Karpas-422 (cell line): ENCODE measurements around the gene DCTPP1. TPM values are rescaled to one million over a fixed set of nuclear protein-coding genes. Genes with fewer than 3 reads are reported as not detected.

Experiments
- DNase-seq: peaks from one replicate; pipeline ENCODE4 v3.0.0-alpha.2; 2015
- H2AFZ ChIP-seq: fragments of 200-600 bp; sonication (generic); 2 replicates; pipeline ENCODE4 v1.6.1; 2014; ENCODE audit warnings: antibody characterized with exemption, low read length, mixed read lengths
- H3K27ac ChIP-seq: fragments of 200-600 bp; sonication (generic); 2 replicates; pipeline ENCODE4 v1.5.1; 2014; ENCODE audit warnings: mild to moderate bottlenecking, low read length, moderate library complexity
- H3K27me3 ChIP-seq: fragments of 200-600 bp; sonication (generic); 2 replicates; pipeline ENCODE4 v1.6.1; 2014; ENCODE audit warnings: low read length, mixed read lengths
- H3K36me3 ChIP-seq: fragments of 200-600 bp; sonication (generic); 2 replicates; pipeline ENCODE4 v1.6.1; 2014; ENCODE audit warnings: low read length, mixed read lengths; ENCODE audit not compliant: insufficient read depth
- H3K4me1 ChIP-seq: fragments of 200-600 bp; sonication (generic); 2 replicates; pipeline ENCODE4 v1.6.1; 2014; ENCODE audit warnings: mild to moderate bottlenecking, low read length, mixed read lengths
- H3K4me2 ChIP-seq: fragments of 200-600 bp; sonication (generic); 2 replicates; pipeline ENCODE4 v1.6.1; 2014; ENCODE audit warnings: low read length, low read depth, mild to moderate bottlenecking; ENCODE audit not compliant: poor library complexity, severe bottlenecking
- H3K4me3 ChIP-seq: fragments of 200-600 bp; sonication (generic); 2 replicates; pipeline ENCODE4 v1.5.1; 2014; ENCODE audit warnings: mild to moderate bottlenecking, antibody characterized with exemption, low read length, mixed read lengths
- H3K79me2 ChIP-seq: fragments of 200-600 bp; sonication (generic); 2 replicates; pipeline ENCODE4 v1.6.1; 2014; ENCODE audit warnings: mild to moderate bottlenecking, low read length, mixed read lengths
- H3K9ac ChIP-seq: fragments of 200-600 bp; sonication (generic); 2 replicates; pipeline ENCODE4 v1.6.0; 2014; ENCODE audit warnings: low read length
- H3K9me2 ChIP-seq: fragments of 200-600 bp; sonication (generic), shearing (Covaris generic); replicated peaks from 2 replicates; pipeline ENCODE4 v1.6.0; 2014; ENCODE audit warnings: mild to moderate bottlenecking, low read length, moderate library complexity; ENCODE audit not compliant: insufficient read depth
- H3K9me3 ChIP-seq: fragments of 300-700, 200-600 bp; sonication (generic); 2 replicates; pipeline ENCODE4 v1.6.1; 2014; ENCODE audit warnings: low read length, mixed read lengths
- H4K20me1 ChIP-seq: fragments of 200-600 bp; sonication (generic); 2 replicates; pipeline ENCODE4 v1.6.1; 2014; ENCODE audit warnings: mild to moderate bottlenecking, antibody characterized with exemption, low read length, low read depth; ENCODE audit not compliant: insufficient read depth
- total RNA-seq: library from RNA; depleted of rRNA; stranded (reverse); fragments of >200 nt; shearing (Covaris generic); gene quantifications from 2 replicates; pipeline ENCODE4 v1.2.3, GENCODE V29; 2014; ENCODE audit warnings: low replicate concordance

Gene DCTPP1
- total RNA-seq, 1 experiment from 2014 or later = 31.3 TPM

GRCh38 chr16:30413112-30413806, 16.6 kb downstream of the DCTPP1 start:
- Histone ChIP-seq H3K9me2 (no peaks in the 10 kb centered on the region), H3K27ac (peak overlapping the region; percentile 13; the same call in 1 of the 2 replicates), H2AFZ (no peak overlapping the region), H3K9ac (no peak overlapping the region), H3K79me2 (peaks cover 41% of the 10 kb centered on the region), H3K4me1 (peaks cover 53% of the 10 kb centered on the region), H3K9me3 (no peaks in the 10 kb centered on the region), H3K4me3 (no peak overlapping the region), H3K4me2 (no peak overlapping the region), H4K20me1 (no peaks in the 10 kb centered on the region; the same call in 1 of the 2 replicates), H3K27me3 (no peaks in the 10 kb centered on the region), H3K36me3 (peaks cover 27% of the 10 kb centered on the region)
- no peak for DNase-seq

DNA sequence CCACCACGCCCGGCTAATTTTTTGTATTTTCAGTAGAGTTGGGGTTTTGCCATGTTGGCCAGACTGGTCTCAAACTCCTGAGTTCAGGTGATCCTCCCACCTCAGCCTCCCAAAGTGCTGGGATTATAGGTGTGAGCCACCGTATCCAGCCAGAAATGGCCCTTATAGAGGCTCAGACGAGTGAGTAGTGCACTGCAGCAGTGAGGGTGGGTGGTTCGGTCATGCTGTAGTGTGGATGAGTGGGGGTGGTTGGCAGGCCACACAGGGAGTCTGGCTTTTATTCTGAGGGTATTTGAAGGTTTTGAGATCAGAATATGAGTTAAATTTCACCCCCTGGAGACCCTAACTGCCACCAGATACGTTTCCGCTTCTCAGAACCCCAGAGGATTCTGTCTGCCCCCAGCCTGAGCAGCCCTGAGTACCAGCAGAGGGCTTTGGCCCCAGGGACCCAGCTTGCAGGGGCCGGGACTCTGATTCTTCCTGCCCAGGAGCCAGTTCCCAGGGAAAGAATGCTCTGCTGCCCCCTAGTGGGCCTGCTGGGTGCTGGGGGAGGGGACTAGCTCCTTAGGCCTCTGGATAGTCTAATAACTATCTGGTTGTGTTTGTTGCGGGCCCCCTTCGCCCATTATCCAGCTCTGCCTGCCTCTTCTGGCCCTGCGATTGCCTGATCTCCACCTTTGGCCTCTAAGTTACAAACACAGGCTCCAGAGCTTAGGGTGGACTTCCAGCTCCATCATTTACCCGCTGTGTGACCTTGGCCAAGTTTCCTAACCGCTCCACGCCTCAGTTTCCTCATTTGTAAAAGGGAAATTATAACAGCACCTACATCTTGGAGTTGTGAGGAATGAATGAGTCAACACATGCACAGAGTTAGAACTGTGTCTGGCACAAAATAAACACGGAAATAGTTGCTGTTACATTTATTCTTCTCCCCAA, 20.4 kb downstream of the DCTPP1 start:
- peaks cover 42% of the 10 kb centered on the region for H3K4me1 ChIP-seq
- H3K4me3 ChIP-seq = peak overlapping the region; percentile 91
- no peaks in the 10 kb centered on the region for H3K27me3 ChIP-seq
- peak overlapping the region; percentile 98 for H3K4me2 ChIP-seq
- H3K9me2 ChIP-seq = no peaks in the 10 kb centered on the region
- H3K9me3 ChIP-seq = no peaks in the 10 kb centered on the region
- H2AFZ ChIP-seq = no peak overlapping the region
- peak overlapping the region; percentile 100 for H3K9ac ChIP-seq
- no peaks in the 10 kb centered on the region; the same call in 1 of the 2 replicates for H4K20me1 ChIP-seq
- peak overlapping the region; percentile 91 for H3K27ac ChIP-seq
- peaks cover 45% of the 10 kb centered on the region for H3K79me2 ChIP-seq
- H3K36me3 ChIP-seq = peaks cover 26% of the 10 kb centered on the region
- DNase-seq = peak; percentile 98

- H3K4me1 ChIP-seq = peaks cover 42% of the 10 kb centered on the region
- H3K4me3 ChIP-seq = peak overlapping the region; percentile 91
- H2AFZ ChIP-seq = no peak overlapping the region
- H3K9me2 ChIP-seq = no peaks in the 10 kb centered on the region
- no peaks in the 10 kb centered on the region for H3K27me3 ChIP-seq
- H3K79me2 ChIP-seq = peaks cover 37% of the 10 kb centered on the region
- H3K36me3 ChIP-seq = peaks cover 14% of the 10 kb centered on the region
- no peaks in the 10 kb centered on the region for H3K9me3 ChIP-seq
- no peaks in the 10 kb centered on the region; the same call in 1 of the 2 replicates for H4K20me1 ChIP-seq
- H3K27ac ChIP-seq = peak overlapping the region; percentile 91
- peak overlapping the region; percentile 98 for H3K4me2 ChIP-seq
- DNase-seq = peak; percentile 60
- peak overlapping the region; percentile 100 for H3K9ac ChIP-seq
Observed at GRCh38 chr16:30407804-30408534, 21.9 kb downstream of the DCTPP1 start.

DNA sequence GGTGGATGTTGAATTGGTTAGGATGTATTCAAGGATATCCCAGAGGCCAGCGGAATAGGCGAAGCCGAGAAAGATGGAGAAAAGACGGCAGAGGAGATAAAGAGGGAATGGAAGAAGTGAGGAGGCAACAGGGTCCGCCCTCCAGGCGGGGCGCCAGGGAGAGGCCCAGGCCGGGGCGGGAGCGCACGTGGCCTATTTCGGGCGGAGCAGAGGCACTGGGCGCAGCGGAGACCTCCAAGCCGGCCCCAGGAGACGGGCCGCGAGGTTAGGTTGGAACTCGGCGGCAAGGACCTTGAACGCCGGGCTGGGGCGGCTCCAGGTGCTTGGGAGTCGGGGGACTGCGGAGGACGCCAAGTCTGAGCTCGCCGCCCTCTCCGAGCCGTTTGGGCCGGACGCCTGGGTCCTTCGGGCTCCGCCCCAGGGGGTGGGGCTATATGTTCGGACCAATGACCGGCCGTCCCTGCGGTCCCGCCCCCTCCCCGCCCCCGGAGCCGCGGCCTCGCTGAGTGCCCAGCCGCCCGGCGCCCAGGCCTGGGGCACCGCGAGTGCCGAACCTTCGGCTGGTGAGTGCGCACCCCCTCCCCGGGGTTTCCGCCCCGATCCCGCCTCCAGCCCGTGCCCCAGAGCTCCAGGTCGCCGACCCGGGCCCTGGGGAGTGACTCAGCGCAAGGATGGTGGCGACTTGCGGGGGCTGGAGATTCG, 22.6 kb downstream of the DCTPP1 start, which contains the start of gene ZNF771:
TSS of gene ZNF771 (plus strand) at position 505 of the 702 bp plus-strand sequence. CDS start 448 bp downstream, outside the sequence.
- H3K9me2 ChIP-seq = no peaks in the 10 kb centered on the region
- peak within 1 kb of the TSS; percentile 100 for H3K9ac ChIP-seq
- H3K27me3 ChIP-seq = no peaks in the 10 kb centered on the region
- H3K4me1 ChIP-seq = peaks cover 42% of the 10 kb centered on the region
- H3K79me2 ChIP-seq = peaks cover 32% of the 10 kb centered on the region
- H2AFZ ChIP-seq = peak within 1 kb of the TSS; percentile 52
- peak; percentile 98 for DNase-seq
- H3K9me3 ChIP-seq = no peaks in the 10 kb centered on the region
- peak within 1 kb of the TSS; percentile 98 for H3K4me2 ChIP-seq
- peak within 1 kb of the TSS; percentile 91 for H3K4me3 ChIP-seq
- peaks cover 9% of the 10 kb centered on the region for H3K36me3 ChIP-seq
- H4K20me1 ChIP-seq = no peaks in the 10 kb centered on the region; the same call in 1 of the 2 replicates
- peak within 1 kb of the TSS; percentile 91 for H3K27ac ChIP-seq

GRCh38 chr16:30406795-30407101, 23.1 kb downstream of the DCTPP1 start:
- H3K9me3 ChIP-seq = no peaks in the 10 kb centered on the region
- H3K4me1 ChIP-seq = peaks cover 37% of the 10 kb centered on the region
- H3K9me2 ChIP-seq = no peaks in the 10 kb centered on the region
- peak overlapping the region; percentile 91 for H3K4me3 ChIP-seq
- H3K9ac ChIP-seq = peak overlapping the region; percentile 100
- H2AFZ ChIP-seq = peak overlapping the region; percentile 52
- H3K79me2 ChIP-seq = peaks cover 27% of the 10 kb centered on the region
- peak; percentile 61 for DNase-seq
- H3K27me3 ChIP-seq = no peaks in the 10 kb centered on the region
- H3K27ac ChIP-seq = peak overlapping the region; percentile 35; the same call in 1 of the 2 replicates
- peak overlapping the region; percentile 98 for H3K4me2 ChIP-seq
- H4K20me1 ChIP-seq = no peaks in the 10 kb centered on the region; the same call in 1 of the 2 replicates
- peaks cover 4% of the 10 kb centered on the region; the same call in 1 of the 2 replicates for H3K36me3 ChIP-seq

DNA sequence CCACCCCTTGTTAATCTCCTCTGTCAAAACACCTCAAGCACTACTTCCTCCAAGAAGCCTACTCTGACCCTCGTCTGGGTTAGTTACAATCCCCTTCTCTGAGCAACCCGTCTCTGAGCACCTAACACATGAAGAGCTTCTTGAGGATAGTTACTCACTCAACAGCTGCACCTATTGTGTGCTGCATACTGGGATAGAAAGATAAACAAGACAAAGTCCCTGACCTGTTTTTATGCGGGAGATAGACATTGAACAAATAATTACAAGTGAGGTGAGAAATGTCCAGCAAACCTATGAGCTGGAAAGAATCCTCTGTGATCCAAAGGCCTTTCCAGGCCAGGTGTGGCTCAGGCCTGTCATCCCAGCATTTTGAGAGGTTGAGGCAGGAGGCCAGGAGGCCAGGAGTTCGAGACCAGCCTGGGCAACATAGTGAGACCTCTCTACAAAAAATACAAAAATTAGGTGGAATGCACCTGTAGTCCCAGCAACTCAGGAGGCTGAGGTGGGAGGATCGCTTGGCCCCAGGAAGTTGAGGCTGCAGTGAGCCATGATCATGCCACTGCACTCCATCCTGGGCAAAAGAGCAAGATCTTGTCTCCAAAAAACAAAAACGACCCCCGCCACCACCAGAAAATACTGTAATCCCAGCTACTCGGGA, 27.9 kb downstream of the DCTPP1 start:
- Histone ChIP-seq H3K9me2 (no peaks in the 10 kb centered on the region), H3K4me1 (peaks cover 21% of the 10 kb centered on the region), H3K9me3 (no peaks in the 10 kb centered on the region), H3K36me3 (peaks cover 6% of the 10 kb centered on the region), H3K27me3 (no peaks in the 10 kb centered on the region), H3K9ac (no peak overlapping the region), H3K4me3 (no peak overlapping the region), H3K79me2 (peaks cover 4% of the 10 kb centered on the region), H4K20me1 (no peaks in the 10 kb centered on the region), H3K4me2 (no peak overlapping the region), H2AFZ (no peak overlapping the region), H3K27ac (no peak overlapping the region)
- DNase-seq = peak; percentile 31
